Epithelial cell of proximal tubule (primary cell): Measurements from ENCODE around the gene MRS2. TPM values are rescaled to one million over a fixed set of nuclear protein-coding genes. Genes with fewer than 3 reads are reported as not detected.
"Not testable (repeated sequence)": the region's sequence is repeated elsewhere in the genome, so short reads cannot be mapped to it uniquely, and the experiment has no call there.

Experiments
- DNase-seq: peaks from one replicate; pipeline ENCODE4 v3.0.0-alpha.2; 2011; ENCODE audit warnings: low read depth
- H3K4me3 ChIP-seq: 2 replicates; pipeline ENCODE4 v1.5.1; 2011; ENCODE audit warnings: low read depth, mild to moderate bottlenecking, low read length
- CTCF ChIP-seq: conservative IDR thresholded peaks from 2 replicates; pipeline ENCODE4 v1.5.1; 2012; ENCODE audit warnings: low read depth, mild to moderate bottlenecking, low read length
- total RNA-seq: library from RNA; depleted of rRNA; stranded (reverse); fragments of >200 nt; gene quantifications from 2 replicates; pipeline ENCODE4 v1.2.3, GENCODE V29; 2015

The MRS2 gene
- total RNA-seq, 1 donor from 2014 or later = 38.3 TPM

GRCh38 chr6:24359640-24360454 lies 42.9 kb upstream of the MRS2 start:
- peak; percentile 90 for TF ChIP-seq CTCF
- peak overlapping the region; percentile 51 for H3K4me3 ChIP-seq
- DNase-seq = peak; percentile 96

GRCh38 chr6:24362363-24362762 lies 40.4 kb upstream of the MRS2 start:
- DNase-seq, H3K4me3 ChIP-seq: not testable (repeated sequence)

- DNase-seq, H3K4me3 ChIP-seq: not testable (repeated sequence)
Measured at GRCh38 chr6:24365103-24365633, 37.6 kb upstream of the MRS2 start.

- no peak overlapping the region for H3K4me3 ChIP-seq
- no peak for TF ChIP-seq CTCF
- DNase-seq = no peak
Measured at GRCh38 chr6:24374612-24375011, 28.1 kb upstream of the MRS2 start.

- TF ChIP-seq CTCF = no peak
- no peak for DNase-seq
- no peak overlapping the region for H3K4me3 ChIP-seq
Measured at GRCh38 chr6:24376871-24377270, 25.9 kb upstream of the MRS2 start.

GRCh38 chr6:24378473-24379097 lies 24.2 kb upstream of the MRS2 start:
- H3K4me3 ChIP-seq = no peak overlapping the region
- TF ChIP-seq CTCF = no peak
- no peak for DNase-seq

GRCh38 chr6:24381476-24382219 lies 21.1 kb upstream of the MRS2 start:
- DNase-seq = no peak
- TF ChIP-seq CTCF = no peak
- peak overlapping the region; percentile 49 for H3K4me3 ChIP-seq
